ENCODE results near the gene UBE2L3. TPM values are rescaled to one million over a fixed set of nuclear protein-coding genes. Genes with fewer than 3 reads are reported as not detected.

Gene UBE2L3
- total and polyA plus RNA-seq, 10 of the 15 experiments (the other 5 are each of a cell fraction or from before 2014, with no cell fraction given) = 55.7 to 168 (median 113) TPM

DNA sequence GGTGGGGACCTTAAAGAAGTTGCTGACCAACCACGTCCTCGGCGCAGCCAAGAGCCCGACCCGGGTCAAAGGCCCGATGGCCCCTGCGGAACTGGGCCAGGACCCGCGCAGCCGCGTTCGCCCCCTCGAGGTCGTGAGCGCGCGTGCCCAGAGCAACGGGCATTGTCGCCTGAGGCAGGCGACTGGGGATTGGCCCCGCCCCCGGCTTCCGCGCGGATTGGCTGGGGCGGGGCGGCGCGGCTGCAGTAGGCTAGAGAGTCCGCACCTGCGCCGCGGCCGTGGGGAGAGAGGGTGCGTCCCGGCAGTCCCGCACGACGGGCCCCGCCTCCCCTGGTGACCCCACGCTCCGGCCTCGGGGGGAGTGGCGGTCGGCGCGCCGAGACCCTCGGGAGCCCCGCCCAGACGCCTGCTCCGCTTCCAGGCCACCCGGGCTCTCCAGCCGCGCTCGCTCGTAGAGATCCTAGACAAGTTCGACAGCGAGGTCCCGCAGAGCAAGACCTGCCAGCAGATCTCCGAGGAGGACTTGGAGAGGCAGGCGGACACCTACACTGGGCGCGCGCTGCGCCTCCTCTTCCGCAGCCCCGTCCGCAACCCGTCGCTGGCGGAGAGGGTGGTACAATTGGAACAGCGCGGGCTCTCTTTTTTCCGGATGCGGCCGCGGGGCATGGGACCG, 90.0 kb downstream of the UBE2L3 start (continued):
- TF ChIP-seq POLR2AphosphoS2 (IDR thresholded peaks at IDR 0.05; ENCODE audit: low read depth, low read length) (peak; percentile 62; the same call in 1 of the 2 replicates), MTA2 (IDR thresholded peaks at IDR 0.05; ENCODE audit: low read depth) (no peak), CREM (IDR thresholded peaks at IDR 0.05; ENCODE audit: low read depth) (no peak), WRNIP1 (IDR thresholded peaks at IDR 0.05; ENCODE audit: borderline replicate concordance, low read depth, low read length) (no peak), MYC (IDR thresholded peaks at IDR 0.05; ENCODE audit: insufficient read depth, insufficient read length, insufficient replicate concordance, low read length, severe bottlenecking) (no peak), STAT3 (IDR thresholded peaks at IDR 0.05; ENCODE audit: low read depth, low read length) (no peak), JUNB (IDR thresholded peaks at IDR 0.05) (no peak), RB1 (IDR thresholded peaks at IDR 0.05; ENCODE audit: borderline replicate concordance) (peak; percentile 43; the same call in 1 of the 2 replicates), ZNF24 (IDR thresholded peaks at IDR 0.05) (no peak), SUPT20H (IDR thresholded peaks at IDR 0.05; ENCODE audit: borderline replicate concordance, control insufficient read depth, low read depth, low read length) (no peak), LARP7 (IDR thresholded peaks at IDR 0.05) (peak; percentile 68; the same call in 1 of the 2 replicates), NFYB (IDR thresholded peaks at IDR 0.05; ENCODE audit: insufficient read depth, low read depth, low read length) (peak; percentile 66; the same call in 1 of the 2 replicates), CEBPB (IDR thresholded peaks at IDR 0.05; ENCODE audit: borderline replicate concordance in 1 of 2, low read depth in 2 of 2, low read length in 2 of 2) (no peak), RBBP5 (conservative IDR thresholded peaks at IDR 0.05) (no peak), ZNF274 (IDR thresholded peaks at IDR 0.05; ENCODE audit: insufficient read depth, insufficient read length) (no peak), NR2F1 (conservative IDR thresholded peaks at IDR 0.05) (peak; percentile 58; the same call in 1 of the 2 replicates), CHD1 (IDR thresholded peaks at IDR 0.05; ENCODE audit: low read depth, low read length) (no peak)
- TF ChIP-seq, protein P1, sequence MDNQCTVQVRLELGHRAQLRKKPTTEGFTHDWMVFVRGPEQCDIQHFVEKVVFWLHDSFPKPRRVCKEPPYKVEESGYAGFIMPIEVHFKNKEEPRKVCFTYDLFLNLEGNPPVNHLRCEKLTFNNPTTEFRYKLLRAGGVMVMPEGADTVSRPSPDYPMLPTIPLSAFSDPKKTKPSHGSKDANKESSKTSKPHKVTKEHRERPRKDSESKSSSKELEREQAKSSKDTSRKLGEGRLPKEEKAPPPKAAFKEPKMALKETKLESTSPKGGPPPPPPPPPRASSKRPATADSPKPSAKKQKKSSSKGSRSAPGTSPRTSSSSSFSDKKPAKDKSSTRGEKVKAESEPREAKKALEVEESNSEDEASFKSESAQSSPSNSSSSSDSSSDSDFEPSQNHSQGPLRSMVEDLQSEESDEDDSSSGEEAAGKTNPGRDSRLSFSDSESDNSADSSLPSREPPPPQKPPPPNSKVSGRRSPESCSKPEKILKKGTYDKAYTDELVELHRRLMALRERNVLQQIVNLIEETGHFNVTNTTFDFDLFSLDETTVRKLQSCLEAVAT (IDR thresholded peaks at IDR 0.05) = no peak
- TF ChIP-seq, protein P2, sequence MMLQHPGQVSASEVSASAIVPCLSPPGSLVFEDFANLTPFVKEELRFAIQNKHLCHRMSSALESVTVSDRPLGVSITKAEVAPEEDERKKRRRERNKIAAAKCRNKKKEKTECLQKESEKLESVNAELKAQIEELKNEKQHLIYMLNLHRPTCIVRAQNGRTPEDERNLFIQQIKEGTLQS (IDR thresholded peaks at IDR 0.05; ENCODE audit: borderline replicate concordance, extremely low read depth, low read depth, low read length) = no peak
- TF ChIP-seq, protein P3, sequence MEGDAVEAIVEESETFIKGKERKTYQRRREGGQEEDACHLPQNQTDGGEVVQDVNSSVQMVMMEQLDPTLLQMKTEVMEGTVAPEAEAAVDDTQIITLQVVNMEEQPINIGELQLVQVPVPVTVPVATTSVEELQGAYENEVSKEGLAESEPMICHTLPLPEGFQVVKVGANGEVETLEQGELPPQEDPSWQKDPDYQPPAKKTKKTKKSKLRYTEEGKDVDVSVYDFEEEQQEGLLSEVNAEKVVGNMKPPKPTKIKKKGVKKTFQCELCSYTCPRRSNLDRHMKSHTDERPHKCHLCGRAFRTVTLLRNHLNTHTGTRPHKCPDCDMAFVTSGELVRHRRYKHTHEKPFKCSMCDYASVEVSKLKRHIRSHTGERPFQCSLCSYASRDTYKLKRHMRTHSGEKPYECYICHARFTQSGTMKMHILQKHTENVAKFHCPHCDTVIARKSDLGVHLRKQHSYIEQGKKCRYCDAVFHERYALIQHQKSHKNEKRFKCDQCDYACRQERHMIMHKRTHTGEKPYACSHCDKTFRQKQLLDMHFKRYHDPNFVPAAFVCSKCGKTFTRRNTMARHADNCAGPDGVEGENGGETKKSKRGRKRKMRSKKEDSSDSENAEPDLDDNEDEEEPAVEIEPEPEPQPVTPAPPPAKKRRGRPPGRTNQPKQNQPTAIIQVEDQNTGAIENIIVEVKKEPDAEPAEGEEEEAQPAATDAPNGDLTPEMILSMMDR (IDR thresholded peaks at IDR 0.05 in 2 of 3, conservative IDR thresholded peaks at IDR 0.05 in 1 of 3; ENCODE audit: control insufficient read depth in 2 of 3, extremely low read depth in 1 of 3, insufficient read depth in 1 of 3, low read depth in 3 of 3, low read length in 3 of 3) = peak in 2 of 3 experiments; percentile 21 to 44; a peak in 3 of 6 replicates
- TF ChIP-seq, protein P4, sequence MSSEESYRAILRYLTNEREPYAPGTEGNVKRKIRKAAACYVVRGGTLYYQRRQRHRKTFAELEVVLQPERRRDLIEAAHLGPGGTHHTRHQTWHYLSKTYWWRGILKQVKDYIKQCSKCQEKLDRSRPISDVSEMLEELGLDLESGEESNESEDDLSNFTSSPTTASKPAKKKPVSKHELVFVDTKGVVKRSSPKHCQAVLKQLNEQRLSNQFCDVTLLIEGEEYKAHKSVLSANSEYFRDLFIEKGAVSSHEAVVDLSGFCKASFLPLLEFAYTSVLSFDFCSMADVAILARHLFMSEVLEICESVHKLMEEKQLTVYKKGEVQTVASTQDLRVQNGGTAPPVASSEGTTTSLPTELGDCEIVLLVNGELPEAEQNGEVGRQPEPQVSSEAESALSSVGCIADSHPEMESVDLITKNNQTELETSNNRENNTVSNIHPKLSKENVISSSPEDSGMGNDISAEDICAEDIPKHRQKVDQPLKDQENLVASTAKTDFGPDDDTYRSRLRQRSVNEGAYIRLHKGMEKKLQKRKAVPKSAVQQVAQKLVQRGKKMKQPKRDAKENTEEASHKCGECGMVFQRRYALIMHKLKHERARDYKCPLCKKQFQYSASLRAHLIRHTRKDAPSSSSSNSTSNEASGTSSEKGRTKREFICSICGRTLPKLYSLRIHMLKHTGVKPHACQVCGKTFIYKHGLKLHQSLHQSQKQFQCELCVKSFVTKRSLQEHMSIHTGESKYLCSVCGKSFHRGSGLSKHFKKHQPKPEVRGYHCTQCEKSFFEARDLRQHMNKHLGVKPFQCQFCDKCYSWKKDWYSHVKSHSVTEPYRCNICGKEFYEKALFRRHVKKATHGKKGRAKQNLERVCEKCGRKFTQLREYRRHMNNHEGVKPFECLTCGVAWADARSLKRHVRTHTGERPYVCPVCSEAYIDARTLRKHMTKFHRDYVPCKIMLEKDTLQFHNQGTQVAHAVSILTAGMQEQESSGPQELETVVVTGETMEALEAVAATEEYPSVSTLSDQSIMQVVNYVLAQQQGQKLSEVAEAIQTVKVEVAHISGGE (CRISPR knock-in tag; IDR thresholded peaks at IDR 0.05) = no peak
